GM21390 (cell line): ENCODE data around the gene IL1A.
A peak's percentile ranks its signal among the peaks of the same experiment; 100 is the strongest.
"Not testable (repeated sequence)": the region's sequence is repeated elsewhere in the genome, so short reads cannot be mapped to it uniquely, and the experiment has no call there.

Experiments
- ATAC-seq: cut with Tn5 transposase; IDR thresholded peaks from one replicate; pipeline ENCODE4 v1.9.1; 2021; ENCODE audit not compliant: unreplicated experiment

IL1A gene, protein sequence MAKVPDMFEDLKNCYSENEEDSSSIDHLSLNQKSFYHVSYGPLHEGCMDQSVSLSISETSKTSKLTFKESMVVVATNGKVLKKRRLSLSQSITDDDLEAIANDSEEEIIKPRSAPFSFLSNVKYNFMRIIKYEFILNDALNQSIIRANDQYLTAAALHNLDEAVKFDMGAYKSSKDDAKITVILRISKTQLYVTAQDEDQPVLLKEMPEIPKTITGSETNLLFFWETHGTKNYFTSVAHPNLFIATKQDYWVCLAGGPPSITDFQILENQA

DNA sequence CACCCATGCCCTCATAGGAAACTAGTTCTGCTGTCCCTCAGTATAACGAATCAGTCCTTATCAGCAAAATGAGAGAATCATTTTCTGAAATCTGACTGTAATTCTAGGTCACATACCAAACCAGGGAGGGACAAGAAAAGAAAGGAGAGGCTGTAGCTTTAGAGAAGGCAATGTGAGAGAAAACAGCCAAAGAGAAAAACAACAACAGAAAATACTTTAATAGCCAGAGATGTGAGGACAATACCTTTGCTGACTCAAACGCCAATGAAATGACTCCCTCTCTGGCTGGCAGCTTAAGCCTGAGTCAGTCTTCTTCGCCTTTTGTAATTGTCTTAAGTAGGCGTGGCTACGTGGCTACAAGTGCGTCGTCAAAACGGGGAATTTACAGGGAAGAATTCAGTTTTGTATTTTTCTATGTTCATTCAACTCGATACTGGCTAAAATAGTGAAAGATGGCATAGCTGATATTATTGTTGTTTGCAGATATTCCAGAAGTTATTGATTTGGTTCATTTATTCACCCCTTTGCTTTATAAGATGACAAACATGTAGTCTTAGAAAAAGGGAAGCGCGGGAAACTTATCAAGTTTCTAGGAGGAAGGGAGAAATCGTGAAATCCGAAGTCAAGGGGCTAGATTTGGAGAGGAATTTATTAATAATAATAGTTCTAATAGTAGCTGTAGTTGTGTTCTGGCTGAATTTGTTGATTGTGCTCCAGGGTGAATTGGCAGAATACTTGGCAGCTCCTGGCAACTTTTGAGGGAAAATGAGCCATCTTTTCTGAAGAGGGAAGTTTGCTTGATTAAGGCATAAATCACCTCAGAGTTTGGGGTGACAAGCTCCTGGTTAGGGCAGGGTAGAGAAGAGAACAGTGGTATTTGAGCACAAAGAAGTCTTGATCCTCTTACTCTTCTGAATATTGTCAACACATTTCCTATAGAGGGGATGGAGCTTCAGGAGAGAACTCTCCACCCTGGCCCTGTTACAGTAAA lies at the start of gene IL1A:
TSS of gene IL1A (minus strand) at position 295 of the 991 bp plus-strand sequence. CDS start 723 bp downstream, outside the sequence.
- ATAC-seq = no peak

DNA sequence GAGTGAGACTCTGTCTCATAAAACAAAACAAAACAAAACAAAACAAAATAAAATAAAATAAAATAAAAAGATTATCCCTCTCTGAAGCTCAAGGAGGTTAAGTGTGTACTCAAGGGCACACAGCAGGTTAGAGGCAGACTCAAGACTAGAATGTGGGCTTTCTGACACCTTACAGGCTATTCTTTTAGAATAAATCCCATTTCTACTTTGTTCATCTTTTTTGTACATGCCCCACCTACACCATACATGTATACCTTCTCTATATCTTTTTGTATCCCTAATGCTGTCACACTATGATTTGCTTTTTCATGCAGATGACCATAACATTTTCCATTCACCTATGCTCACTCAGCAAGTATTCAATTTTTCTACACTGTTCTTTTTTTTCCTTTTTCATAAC lies 49.7 kb upstream of the IL1A start:
- ATAC-seq = no peak

DNA sequence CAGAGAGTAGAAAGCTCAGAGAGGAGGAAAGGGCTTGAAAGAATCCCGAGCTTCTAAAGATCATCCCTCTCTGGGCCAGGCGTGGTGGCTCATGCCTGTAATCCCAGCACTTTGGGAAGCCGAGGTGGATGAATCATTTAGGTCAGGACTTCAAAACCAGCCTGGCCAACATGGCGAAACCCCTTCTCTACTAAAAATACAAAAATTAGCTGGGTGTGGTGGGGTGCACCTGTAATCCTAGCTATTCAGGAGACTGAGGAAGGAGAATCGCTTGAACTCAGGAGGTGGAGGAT lies 49.3 kb upstream of the IL1A start:
- not testable (repeated sequence) for ATAC-seq

- no peak for ATAC-seq
Observed at GRCh38 chr2:112832841-112833638, 48.7 kb upstream of the IL1A start.

- no peak for ATAC-seq
Observed at GRCh38 chr2:112831946-112832840, 47.9 kb upstream of the IL1A start.

DNA sequence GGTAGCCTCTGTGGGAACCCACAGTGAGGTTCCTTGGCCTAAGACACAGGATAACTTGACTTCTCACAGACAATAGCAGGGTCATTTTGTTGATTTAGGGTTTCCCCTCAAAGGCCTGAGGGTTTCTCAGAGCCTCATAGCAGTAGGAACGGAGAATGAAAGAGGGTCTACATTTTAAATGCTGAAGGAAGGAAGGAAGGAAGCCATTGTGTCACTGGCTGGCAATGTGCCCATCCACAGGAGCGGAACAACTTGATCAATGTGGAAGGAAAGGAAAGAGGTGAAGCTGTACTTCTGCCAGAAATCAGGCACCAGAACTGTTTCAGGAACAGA lies 47.2 kb upstream of the IL1A start:
- no peak for ATAC-seq

DNA sequence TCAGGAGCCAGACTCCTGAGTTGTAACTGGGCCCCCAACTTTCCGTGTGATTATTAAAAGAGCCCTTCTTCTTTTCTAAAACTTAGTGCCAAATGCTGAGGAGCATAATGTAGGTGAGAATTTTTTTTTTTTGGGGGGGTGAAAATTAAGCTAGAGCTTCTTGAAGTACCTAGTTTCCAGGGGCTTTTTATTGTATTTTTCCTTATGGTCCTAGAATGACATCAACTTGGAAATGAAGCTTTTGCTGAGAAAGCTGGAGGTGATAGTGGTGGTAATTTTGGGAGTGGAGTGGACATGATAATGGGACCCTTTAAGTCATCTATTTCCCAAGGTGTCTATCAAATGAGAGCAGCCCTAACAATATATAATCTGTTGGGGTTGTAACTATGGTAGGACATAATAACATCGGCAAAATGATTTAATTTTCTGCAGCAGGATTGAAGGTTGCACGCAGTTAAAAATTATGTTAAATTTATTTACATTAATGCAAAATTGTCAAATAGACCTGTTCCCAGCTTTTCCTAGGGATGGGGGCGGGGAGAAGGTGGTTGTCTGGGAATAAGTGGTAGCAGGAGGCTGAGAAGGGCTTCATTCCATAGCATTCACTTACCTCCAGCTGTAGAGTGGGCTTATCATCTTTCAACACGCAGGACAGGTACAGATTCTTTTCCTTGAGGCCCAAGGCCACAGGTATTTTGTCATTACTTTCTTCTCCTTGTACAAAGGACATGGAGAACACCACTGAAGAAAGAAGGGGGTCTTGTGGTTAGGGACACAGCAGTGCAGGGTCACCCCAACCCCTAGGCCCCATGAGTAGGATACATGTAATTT lies 46.6 kb upstream of the IL1A start:
- ATAC-seq = no peak

DNA sequence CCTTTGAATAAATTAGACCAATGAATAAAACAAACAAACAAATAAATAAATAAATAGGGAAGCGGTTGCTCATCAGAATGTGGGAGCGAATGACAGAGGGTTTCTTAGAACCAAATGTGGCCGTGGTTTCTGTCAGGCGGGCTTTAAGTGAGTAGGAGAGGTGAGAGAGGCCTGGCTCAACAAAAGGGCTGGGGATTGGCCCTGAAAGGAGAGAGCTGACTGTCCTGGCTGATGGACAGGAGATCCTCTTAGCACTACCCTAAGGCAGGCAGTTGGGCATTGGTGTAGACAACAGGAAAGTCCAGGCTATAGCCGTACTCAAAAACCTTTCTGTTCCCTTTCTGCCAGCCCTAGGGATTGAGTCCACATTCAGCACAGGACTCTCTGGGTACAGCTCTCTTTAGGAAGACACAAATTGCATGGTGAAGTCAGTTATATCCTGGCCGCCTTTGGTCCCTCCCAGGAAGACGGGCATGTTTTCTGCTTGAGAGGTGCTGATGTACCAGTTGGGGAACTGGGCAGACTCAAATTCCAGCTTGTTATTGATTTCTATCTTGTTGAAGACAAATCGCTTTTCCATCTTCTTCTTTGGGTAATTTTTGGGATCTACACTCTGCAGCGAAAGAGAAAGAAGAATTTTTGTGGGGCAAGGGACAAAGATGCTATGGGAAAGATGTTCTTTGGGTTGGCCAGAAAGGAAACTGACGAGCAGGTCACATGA lies 45.8 kb upstream of the IL1A start:
- no peak for ATAC-seq

- ATAC-seq = no peak
Observed at GRCh38 chr2:112829101-112829960, 45.0 kb upstream of the IL1A start.

- no peak for ATAC-seq
Observed at GRCh38 chr2:112828251-112828691, 44.0 kb upstream of the IL1A start.

GRCh38 chr2:112827604-112828185 lies 43.4 kb upstream of the IL1A start:
- ATAC-seq = no peak

- ATAC-seq = no peak
Observed at GRCh38 chr2:112827009-112827408, 42.7 kb upstream of the IL1A start.

DNA sequence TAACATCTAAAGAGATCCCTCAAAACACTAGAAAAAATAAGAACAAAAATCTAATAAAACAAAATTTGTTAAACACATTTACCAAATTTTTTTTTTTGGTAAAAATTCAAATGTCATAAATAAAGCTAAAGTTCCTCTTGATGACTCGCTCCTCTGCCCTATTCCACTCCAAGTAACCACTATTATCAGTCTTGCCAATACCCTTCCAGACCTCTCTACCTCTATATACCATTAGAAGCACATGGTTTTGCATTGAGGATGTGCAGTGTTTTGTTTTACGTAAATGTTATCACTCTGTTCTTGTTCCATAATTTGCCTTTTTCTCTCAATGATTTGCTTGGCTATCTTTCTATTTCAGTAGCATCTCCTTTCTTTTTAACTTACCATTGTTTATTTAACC lies 41.4 kb upstream of the IL1A start:
- ATAC-seq = no peak

DNA sequence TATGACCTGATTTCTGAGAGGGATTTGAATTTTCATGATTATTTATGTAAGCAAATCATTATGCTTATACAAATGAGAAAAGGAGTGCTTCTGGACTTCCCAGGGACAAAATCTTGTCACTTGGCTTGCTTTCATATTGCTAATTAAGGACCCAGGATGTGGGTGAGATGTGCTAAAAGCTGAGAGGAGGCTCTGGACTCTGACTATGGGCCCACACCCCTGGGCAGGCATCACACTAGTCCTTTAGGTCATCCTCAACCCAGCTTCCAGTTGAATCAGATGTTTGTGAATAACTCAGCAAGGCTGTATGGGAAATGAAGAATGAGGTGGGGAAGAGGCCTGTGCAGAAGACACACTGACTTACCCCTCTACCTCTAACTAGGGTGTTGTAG lies 40.4 kb upstream of the IL1A start:
- no peak for ATAC-seq

DNA sequence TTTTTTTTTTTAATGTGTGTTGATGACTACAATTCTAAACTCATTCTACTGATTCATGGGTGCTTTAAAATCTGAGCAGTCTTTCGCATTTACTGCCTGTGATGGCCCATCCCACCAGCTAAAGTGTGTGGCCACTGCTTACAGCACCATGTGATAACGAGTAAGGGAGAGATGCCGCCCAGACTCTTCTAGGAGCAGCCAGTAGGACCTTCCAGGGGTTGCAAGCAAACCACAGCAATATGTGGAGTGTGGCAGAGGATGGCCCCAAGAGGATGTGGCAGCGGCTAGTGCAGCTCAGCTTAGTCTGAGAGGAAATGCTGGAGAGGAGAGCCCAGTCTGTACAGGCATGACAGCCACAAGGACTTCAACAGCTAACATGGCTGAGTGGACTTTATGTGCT lies 37.4 kb upstream of the IL1A start:
- ATAC-seq = no peak

GRCh38 chr2:112821142-112821541 lies 36.8 kb upstream of the IL1A start:
- peak; percentile 76 for ATAC-seq

- ATAC-seq = no peak
Observed at GRCh38 chr2:112820343-112820742, 36.0 kb upstream of the IL1A start.

- no peak for ATAC-seq
Observed at GRCh38 chr2:112819081-112819480, 34.8 kb upstream of the IL1A start.
